HEK293 (cell line): ENCODE results near the gene ADIRF.

Source experiments
- BCL11A ChIP-seq: fragments of 450-650 bp; formaldehyde crosslinking; IDR thresholded peaks from 2 replicates; pipeline ENCODE4 v1.5.1; 2016; ENCODE audit warnings: low read depth, missing biosample characterization, missing genetic modification characterization
- CTCF ChIP-seq: fragments of 450-650 bp; formaldehyde crosslinking; IDR thresholded peaks from 2 replicates; pipeline ENCODE4 v1.5.1; 2016; ENCODE audit warnings: missing biosample characterization, missing genetic modification characterization
- GFI1B ChIP-seq: fragments of 450-650 bp; formaldehyde crosslinking; IDR thresholded peaks from 2 replicates; pipeline ENCODE4 v1.5.1; 2016; ENCODE audit warnings: missing biosample characterization, missing genetic modification characterization
- GLI4 ChIP-seq: fragments of 450-650 bp; formaldehyde crosslinking; IDR thresholded peaks from 2 replicates; pipeline ENCODE4 v1.5.1; 2016; ENCODE audit warnings: missing biosample characterization, missing genetic modification characterization
- GLIS1 ChIP-seq: fragments of 450-650 bp; formaldehyde crosslinking; IDR thresholded peaks from 2 replicates; pipeline ENCODE4 v1.5.1; 2016; ENCODE audit warnings: missing biosample characterization, missing genetic modification characterization
- MEIS1 ChIP-seq: sonication (generic); formaldehyde crosslinking; IDR thresholded peaks from 2 replicates; pipeline ENCODE4 v1.8.1; 2022; ENCODE audit warnings: missing genetic modification reagents, mild to moderate bottlenecking, borderline replicate concordance
- MYNN ChIP-seq: fragments of 450-650 bp; formaldehyde crosslinking; IDR thresholded peaks from 2 replicates; pipeline ENCODE4 v1.5.1; 2016; ENCODE audit warnings: missing biosample characterization, missing genetic modification characterization, borderline replicate concordance
- REPIN1 ChIP-seq: fragments of 450-650 bp; formaldehyde crosslinking; IDR thresholded peaks from 2 replicates; pipeline ENCODE4 v1.5.1; 2017; ENCODE audit warnings: missing biosample characterization, missing genetic modification characterization, low read depth
- SETDB1 ChIP-seq: IDR thresholded peaks from one replicate; pipeline ENCODE4 v1.6.1; 2017; ENCODE audit warnings: mild to moderate bottlenecking, low read length, moderate library complexity, mixed read lengths; ENCODE audit not compliant: insufficient read length
- ZBTB1 ChIP-seq: fragments of 450-650 bp; formaldehyde crosslinking; IDR thresholded peaks from 2 replicates; pipeline ENCODE4 v1.5.1; 2016; ENCODE audit warnings: missing biosample characterization, missing genetic modification characterization
- ZEB2 ChIP-seq: fragments of 450-650 bp; formaldehyde crosslinking; IDR thresholded peaks from 2 replicates; pipeline ENCODE4 v1.5.1; 2016; ENCODE audit warnings: missing biosample characterization, missing genetic modification characterization
- ZFHX2 ChIP-seq: fragments of 450-650 bp; formaldehyde crosslinking; conservative IDR thresholded peaks from 2 replicates; pipeline ENCODE4 v1.5.1; 2016; ENCODE audit warnings: missing biosample characterization, missing genetic modification characterization
- ZFP69B ChIP-seq: fragments of 450-650 bp; formaldehyde crosslinking; IDR thresholded peaks from 2 replicates; pipeline ENCODE4 v1.5.1; 2016; ENCODE audit warnings: missing biosample characterization, missing genetic modification characterization
- ZNF112 ChIP-seq: fragments of 450-650 bp; formaldehyde crosslinking; IDR thresholded peaks from 2 replicates; pipeline ENCODE4 v1.5.0; 2017; ENCODE audit warnings: missing biosample characterization, missing genetic modification characterization
- ZNF121 ChIP-seq: fragments of 450-650 bp; formaldehyde crosslinking; IDR thresholded peaks from 2 replicates; pipeline ENCODE4 v1.5.1; 2016; ENCODE audit warnings: missing biosample characterization, missing genetic modification characterization
- ZNF175 ChIP-seq: fragments of 450-650 bp; formaldehyde crosslinking; IDR thresholded peaks from 2 replicates; pipeline ENCODE4 v1.5.1; 2016; ENCODE audit warnings: missing biosample characterization, missing genetic modification characterization
- ZNF19 ChIP-seq: fragments of 450-650 bp; formaldehyde crosslinking; IDR thresholded peaks from 2 replicates; pipeline ENCODE4; 2016; ENCODE audit warnings: missing biosample characterization, missing genetic modification characterization, low read depth
- ZNF202 ChIP-seq: fragments of 450-650 bp; formaldehyde crosslinking; IDR thresholded peaks from 2 replicates; pipeline ENCODE4 v1.5.1; 2016; ENCODE audit warnings: missing biosample characterization, missing genetic modification characterization, borderline replicate concordance
- ZNF211 ChIP-seq: fragments of 450-650 bp; formaldehyde crosslinking; IDR thresholded peaks from 2 replicates; pipeline ENCODE4 v1.5.1; 2016; ENCODE audit warnings: low read depth, missing biosample characterization, missing genetic modification characterization
- ZNF214 ChIP-seq: fragments of 450-650 bp; formaldehyde crosslinking; IDR thresholded peaks from 2 replicates; pipeline ENCODE4 v1.5.1; 2017; ENCODE audit warnings: missing biosample characterization, mild to moderate bottlenecking, missing genetic modification characterization, borderline replicate concordance
- ZNF248 ChIP-seq: fragments of 450-650 bp; formaldehyde crosslinking; IDR thresholded peaks from 2 replicates; pipeline ENCODE4 v1.5.1; 2017; ENCODE audit warnings: missing biosample characterization, missing genetic modification characterization
- ZNF324 ChIP-seq: fragments of 450-650 bp; formaldehyde crosslinking; IDR thresholded peaks from 2 replicates; pipeline ENCODE4 v1.5.1; 2016; ENCODE audit warnings: missing biosample characterization, missing genetic modification characterization
- ZNF335 ChIP-seq: fragments of 450-650 bp; formaldehyde crosslinking; conservative IDR thresholded peaks from 2 replicates; pipeline ENCODE4 v1.5.1; 2016; ENCODE audit warnings: missing biosample characterization, missing genetic modification characterization
- ZNF416 ChIP-seq: fragments of 450-650 bp; formaldehyde crosslinking; IDR thresholded peaks from 2 replicates; pipeline ENCODE4 v1.5.1; 2016; ENCODE audit warnings: missing biosample characterization, missing genetic modification characterization
- ZNF433 ChIP-seq: fragments of 450-650 bp; formaldehyde crosslinking; IDR thresholded peaks from 2 replicates; pipeline ENCODE4 v1.5.1; 2016; ENCODE audit warnings: missing biosample characterization, missing genetic modification characterization, low read depth
- ZNF48 ChIP-seq: fragments of 450-650 bp; formaldehyde crosslinking; IDR thresholded peaks from 2 replicates; pipeline ENCODE4 v1.5.1; 2016; ENCODE audit warnings: missing biosample characterization, missing genetic modification characterization
- ZNF501 ChIP-seq: fragments of 450-650 bp; formaldehyde crosslinking; IDR thresholded peaks from 2 replicates; pipeline ENCODE4 v1.5.1; 2016; ENCODE audit warnings: missing biosample characterization, missing genetic modification characterization
- ZNF521 ChIP-seq: fragments of 450-650 bp; formaldehyde crosslinking; IDR thresholded peaks from 2 replicates; pipeline ENCODE4 v1.5.1; 2017; ENCODE audit warnings: missing biosample characterization, mild to moderate bottlenecking, missing genetic modification characterization
- ZNF555 ChIP-seq: fragments of 450-650 bp; formaldehyde crosslinking; conservative IDR thresholded peaks from 2 replicates; pipeline ENCODE4 v1.5.1; 2017; ENCODE audit warnings: missing biosample characterization, mild to moderate bottlenecking, missing genetic modification characterization, inconsistent platforms
- ZNF560 ChIP-seq: fragments of 450-650 bp; formaldehyde crosslinking; IDR thresholded peaks from 2 replicates; pipeline ENCODE4 v1.5.1; 2017; ENCODE audit warnings: missing biosample characterization, missing genetic modification characterization, borderline replicate concordance
- ZNF585B ChIP-seq: fragments of 450-650 bp; formaldehyde crosslinking; IDR thresholded peaks from 2 replicates; pipeline ENCODE4 v1.5.1; 2016; ENCODE audit warnings: missing biosample characterization, missing genetic modification characterization
- ZNF596 ChIP-seq: fragments of 450-650 bp; IDR thresholded peaks from 2 replicates; pipeline ENCODE4 v1.5.0; 2018; ENCODE audit warnings: missing biosample characterization, mild to moderate bottlenecking, missing genetic modification characterization, moderate library complexity
- ZNF621 ChIP-seq: fragments of 450-650 bp; formaldehyde crosslinking; IDR thresholded peaks from 2 replicates; pipeline ENCODE4 v1.5.1; 2017; ENCODE audit warnings: missing biosample characterization, missing genetic modification characterization
- ZNF639 ChIP-seq: fragments of 450-650 bp; formaldehyde crosslinking; IDR thresholded peaks from 2 replicates; pipeline ENCODE4 v1.5.1; 2016; ENCODE audit warnings: missing biosample characterization, missing genetic modification characterization
- ZNF654 ChIP-seq: fragments of 450-650 bp; formaldehyde crosslinking; IDR thresholded peaks from 2 replicates; pipeline ENCODE4 v1.5.1; 2016; ENCODE audit warnings: low read depth, missing biosample characterization, missing genetic modification characterization
- ZNF677 ChIP-seq: fragments of 450-650 bp; IDR thresholded peaks from 2 replicates; pipeline ENCODE4 v1.5.0; 2018; ENCODE audit warnings: missing biosample characterization, mild to moderate bottlenecking, missing genetic modification characterization, moderate library complexity
- ZNF747 ChIP-seq: fragments of 450-650 bp; formaldehyde crosslinking; IDR thresholded peaks from 2 replicates; pipeline ENCODE4 v1.5.1; 2016; ENCODE audit warnings: missing biosample characterization, missing genetic modification characterization
- ZNF776 ChIP-seq: fragments of 450-650 bp; formaldehyde crosslinking; IDR thresholded peaks from 2 replicates; pipeline ENCODE4 v1.5.0; 2017; ENCODE audit warnings: missing biosample characterization, missing genetic modification characterization, borderline replicate concordance
- TF ChIP-seq, protein P1 (sequence below): fragments of 450-650 bp; IDR thresholded peaks from 2 replicates; pipeline ENCODE4 v1.5.1; 2018; ENCODE audit warnings: missing biosample characterization, mild to moderate bottlenecking, missing genetic modification characterization

The ADIRF gene

DNA sequence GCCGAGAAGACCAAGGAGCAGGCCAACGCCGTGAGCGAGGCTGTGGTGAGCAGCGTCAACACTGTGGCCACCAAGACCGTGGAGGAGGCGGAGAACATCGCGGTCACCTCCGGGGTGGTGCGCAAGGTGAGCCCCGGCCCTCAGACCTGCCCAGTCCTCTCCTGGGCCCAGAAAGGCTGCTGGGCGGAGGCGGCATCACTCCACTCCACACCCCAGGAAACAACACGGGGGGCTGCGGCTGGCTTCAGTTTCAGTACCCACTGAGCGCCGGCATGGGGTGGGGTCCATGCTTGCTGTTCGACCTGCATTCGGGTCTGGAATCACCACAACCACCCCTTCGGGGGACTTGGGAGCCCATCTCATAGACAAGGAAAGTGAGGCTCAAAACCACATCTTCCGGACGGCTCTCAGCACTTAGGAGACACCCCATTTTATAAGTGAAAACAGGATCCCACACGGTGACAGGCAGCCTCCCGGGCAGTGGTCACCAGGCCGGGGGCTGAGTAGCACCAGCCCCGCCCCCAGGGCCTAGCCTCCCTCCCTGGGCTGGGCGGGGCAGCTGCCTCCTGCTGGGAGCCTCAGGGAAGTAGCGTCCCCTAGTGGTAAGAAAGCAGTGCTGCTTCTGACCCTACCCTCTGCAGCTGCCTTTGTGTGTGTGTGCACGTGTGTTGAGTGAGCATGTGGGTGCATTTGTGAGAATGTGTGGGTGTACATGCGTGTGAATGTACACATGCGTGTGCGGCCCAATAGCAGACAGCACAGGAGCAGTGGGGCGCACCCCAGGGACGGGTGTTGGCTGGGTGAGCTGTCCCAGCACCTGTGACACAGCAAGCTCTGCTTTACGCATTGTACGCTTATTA is 8.0 kb upstream of the ADIRF start (continued):
- TF ChIP-seq REPIN1 (tag by site-specific recombination) (no peak), BCL11A (tag by site-specific recombination) (peak; percentile 30; the same call in 1 of the 2 replicates), ZEB2 (tag by site-specific recombination) (no peak), ZNF677 (tag by site-specific recombination) (no peak), ZNF19 (tag by site-specific recombination) (no peak), ZNF121 (tag by site-specific recombination) (no peak), ZNF214 (tag by site-specific recombination) (no peak), ZNF211 (no peak), SETDB1 (no peak), ZNF776 (tag by site-specific recombination) (no peak), ZNF639 (tag by site-specific recombination) (no peak), ZNF621 (tag by site-specific recombination) (no peak), MYNN (tag by site-specific recombination) (no peak), ZNF248 (tag by site-specific recombination) (no peak), GLI4 (tag by site-specific recombination) (no peak), MEIS1 (CRISPR knock-in tag) (no peak), ZNF585B (tag by site-specific recombination) (no peak), ZNF501 (tag by site-specific recombination) (no peak), ZNF555 (tag by site-specific recombination) (no peak), ZNF324 (tag by site-specific recombination) (no peak), ZNF175 (no peak), ZNF654 (peak; percentile 79), ZNF335 (tag by site-specific recombination) (no peak), CTCF (peak; percentile 81), ZNF596 (no peak), ZNF521 (no peak), ZNF48 (tag by site-specific recombination) (no peak), ZNF747 (tag by site-specific recombination) (no peak), ZNF560 (tag by site-specific recombination) (no peak), ZNF202 (tag by site-specific recombination) (no peak), ZNF433 (tag by site-specific recombination) (no peak), GFI1B (tag by site-specific recombination) (no peak), ZNF416 (tag by site-specific recombination) (no peak), GLIS1 (tag by site-specific recombination) (peak; percentile 71), ZFP69B (tag by site-specific recombination) (no peak), ZNF112 (no peak), ZFHX2 (tag by site-specific recombination) (peak; percentile 67; the same call in 1 of the 2 replicates), ZBTB1 (tag by site-specific recombination) (no peak)
- TF ChIP-seq, protein P1, sequence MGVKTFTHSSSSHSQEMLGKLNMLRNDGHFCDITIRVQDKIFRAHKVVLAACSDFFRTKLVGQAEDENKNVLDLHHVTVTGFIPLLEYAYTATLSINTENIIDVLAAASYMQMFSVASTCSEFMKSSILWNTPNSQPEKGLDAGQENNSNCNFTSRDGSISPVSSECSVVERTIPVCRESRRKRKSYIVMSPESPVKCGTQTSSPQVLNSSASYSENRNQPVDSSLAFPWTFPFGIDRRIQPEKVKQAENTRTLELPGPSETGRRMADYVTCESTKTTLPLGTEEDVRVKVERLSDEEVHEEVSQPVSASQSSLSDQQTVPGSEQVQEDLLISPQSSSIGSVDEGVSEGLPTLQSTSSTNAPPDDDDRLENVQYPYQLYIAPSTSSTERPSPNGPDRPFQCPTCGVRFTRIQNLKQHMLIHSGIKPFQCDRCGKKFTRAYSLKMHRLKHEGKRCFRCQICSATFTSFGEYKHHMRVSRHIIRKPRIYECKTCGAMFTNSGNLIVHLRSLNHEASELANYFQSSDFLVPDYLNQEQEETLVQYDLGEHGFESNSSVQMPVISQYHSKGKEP (tag by site-specific recombination) = no peak
